ENCODE results near the gene PIPOX. TPM values are rescaled to one million over a fixed set of nuclear protein-coding genes. Genes with fewer than 3 reads are reported as not detected.

Gene PIPOX
- total and polyA plus RNA-seq, 7 donors, result 0.71 to 20.5 (median 8.7) TPM; not detected in 1

- no peaks in the 10 kb centered on the region for H3K9me3 ChIP-seq
- no peak overlapping the region for H3K27ac ChIP-seq
- H3K27me3 ChIP-seq, result peaks cover 0 to 7% (median 0%) of the 10 kb centered on the region in 3 donors
- DNase-seq, result no peak
- 69 to 84% methylated on average over 2 of the region's 2 CpGs for WGBS, 2 donors
- intact Hi-C loops (cut with DNase I), result no loop called here
- H3K36me3 ChIP-seq, result no peaks in the 10 kb centered on the region
- TF ChIP-seq POLR2A (IDR thresholded peaks at IDR 0.05) (no peak), POLR2AphosphoS5 (IDR thresholded peaks at IDR 0.05) (no peak), EP300 (IDR thresholded peaks at IDR 0.05) (no peak)
- TF ChIP-seq, protein P1, sequence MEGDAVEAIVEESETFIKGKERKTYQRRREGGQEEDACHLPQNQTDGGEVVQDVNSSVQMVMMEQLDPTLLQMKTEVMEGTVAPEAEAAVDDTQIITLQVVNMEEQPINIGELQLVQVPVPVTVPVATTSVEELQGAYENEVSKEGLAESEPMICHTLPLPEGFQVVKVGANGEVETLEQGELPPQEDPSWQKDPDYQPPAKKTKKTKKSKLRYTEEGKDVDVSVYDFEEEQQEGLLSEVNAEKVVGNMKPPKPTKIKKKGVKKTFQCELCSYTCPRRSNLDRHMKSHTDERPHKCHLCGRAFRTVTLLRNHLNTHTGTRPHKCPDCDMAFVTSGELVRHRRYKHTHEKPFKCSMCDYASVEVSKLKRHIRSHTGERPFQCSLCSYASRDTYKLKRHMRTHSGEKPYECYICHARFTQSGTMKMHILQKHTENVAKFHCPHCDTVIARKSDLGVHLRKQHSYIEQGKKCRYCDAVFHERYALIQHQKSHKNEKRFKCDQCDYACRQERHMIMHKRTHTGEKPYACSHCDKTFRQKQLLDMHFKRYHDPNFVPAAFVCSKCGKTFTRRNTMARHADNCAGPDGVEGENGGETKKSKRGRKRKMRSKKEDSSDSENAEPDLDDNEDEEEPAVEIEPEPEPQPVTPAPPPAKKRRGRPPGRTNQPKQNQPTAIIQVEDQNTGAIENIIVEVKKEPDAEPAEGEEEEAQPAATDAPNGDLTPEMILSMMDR (IDR thresholded peaks at IDR 0.05), result no peak
- peaks cover 0 to 5% (median 0%) of the 10 kb centered on the region in 4 donors for H3K4me1 ChIP-seq
- H3K4me3 ChIP-seq, result no peak overlapping the region
Observed at GRCh38 chr17:29059281-29059680, 16.3 kb downstream of the PIPOX start.

GRCh38 chr17:29060475-29060874 is 17.5 kb downstream of the PIPOX start:
- H3K9me3 ChIP-seq, result no peaks in the 10 kb centered on the region
- H3K36me3 ChIP-seq, result no peaks in the 10 kb centered on the region
- no peak for TF ChIP-seq EP300 (IDR thresholded peaks at IDR 0.05)
- no peak for TF ChIP-seq POLR2A (IDR thresholded peaks at IDR 0.05)
- TF ChIP-seq, protein P1 (IDR thresholded peaks at IDR 0.05), result no peak
- TF ChIP-seq POLR2AphosphoS5 (IDR thresholded peaks at IDR 0.05), result no peak
- H3K27ac ChIP-seq, result no peak overlapping the region
- H3K4me3 ChIP-seq, result no peak overlapping the region
- no peak for DNase-seq
- peaks cover 0 to 15% (median 0%) of the 10 kb centered on the region in 3 donors for H3K27me3 ChIP-seq
- intact Hi-C loops (cut with DNase I), result no loop called here
- WGBS, 2 donors, result 63 to 74% methylated on average over 6 of the region's 6 CpGs
- peaks cover 0 to 5% (median 0%) of the 10 kb centered on the region in 4 donors for H3K4me1 ChIP-seq

GRCh38 chr17:29061036-29061435 is 18.1 kb downstream of the PIPOX start:
- Histone ChIP-seq H3K27ac (no peak overlapping the region), H3K4me3 (no peak overlapping the region), H3K4me1 (peaks cover 0 to 5% (median 0%) of the 10 kb centered on the region in 4 donors), H3K27me3 (peaks cover 0 to 15% (median 0%) of the 10 kb centered on the region in 3 donors), H3K9me3 (no peaks in the 10 kb centered on the region), H3K36me3 (no peaks in the 10 kb centered on the region)
- TF ChIP-seq POLR2A (IDR thresholded peaks at IDR 0.05), result no peak
- no peak for TF ChIP-seq EP300 (IDR thresholded peaks at IDR 0.05)
- TF ChIP-seq POLR2AphosphoS5 (IDR thresholded peaks at IDR 0.05), result no peak
- TF ChIP-seq, protein P1 (IDR thresholded peaks at IDR 0.05), result no peak
- intact Hi-C loops (cut with DNase I), result no loop called here
- 71 to 84% methylated on average over 8 of the region's 8 CpGs for WGBS, 2 donors
- no peak for DNase-seq

GRCh38 chr17:29062215-29062614 is 19.3 kb downstream of the PIPOX start:
- no peaks in the 10 kb centered on the region for H3K9me3 ChIP-seq
- no peak for DNase-seq
- intact Hi-C loops (cut with DNase I), result no loop called here
- no peak overlapping the region for H3K4me3 ChIP-seq
- WGBS, 2 donors, result 92 to 93% methylated on average over 9 of the region's 9 CpGs
- H3K36me3 ChIP-seq, result no peaks in the 10 kb centered on the region
- H3K4me1 ChIP-seq, result peaks cover 0 to 5% (median 0%) of the 10 kb centered on the region in 4 donors
- no peak overlapping the region for H3K27ac ChIP-seq
- TF ChIP-seq EP300 (IDR thresholded peaks at IDR 0.05) (no peak), POLR2AphosphoS5 (IDR thresholded peaks at IDR 0.05) (no peak), POLR2A (IDR thresholded peaks at IDR 0.05) (no peak)
- TF ChIP-seq, protein P1 (IDR thresholded peaks at IDR 0.05), result no peak
- H3K27me3 ChIP-seq, result peaks cover 0 to 19% (median 0%) of the 10 kb centered on the region in 3 donors

- H3K9me3 ChIP-seq, result no peaks in the 10 kb centered on the region
Observed at GRCh38 chr17:29063992-29064391, 21.1 kb downstream of the PIPOX start.

More at GRCh38 chr17:29063992-29064391, 21.1 kb downstream of the PIPOX start:
- H3K4me3 ChIP-seq, result no peak overlapping the region
- TF ChIP-seq EP300 (IDR thresholded peaks at IDR 0.05) (no peak), POLR2A (IDR thresholded peaks at IDR 0.05) (no peak), POLR2AphosphoS5 (IDR thresholded peaks at IDR 0.05) (no peak)
- TF ChIP-seq, protein P1 (IDR thresholded peaks at IDR 0.05), result no peak
- intact Hi-C loops (cut with DNase I), result no loop called here
- no peak for DNase-seq
- H3K4me1 ChIP-seq, result peaks cover 0 to 3% (median 0%) of the 10 kb centered on the region in 4 donors
- peaks cover 0 to 23% (median 0%) of the 10 kb centered on the region in 3 donors for H3K27me3 ChIP-seq
- whole genome bisulfite sequencing, 2 donors, result 79 to 87% methylated on average over 7 of the region's 7 CpGs
- H3K27ac ChIP-seq, result no peak overlapping the region
- H3K36me3 ChIP-seq, result no peaks in the 10 kb centered on the region

All from sigmoid colon (tissue), 7 donors.